ENCODE results near the gene ACTR3. TPM values are rescaled to one million over a fixed set of nuclear protein-coding genes. Genes with fewer than 3 reads are reported as not detected.
A peak's percentile ranks its signal among the peaks of the same experiment; 100 is the strongest.

The ACTR3 gene
- total RNA-seq, 1 experiment from 2014 or later = 340 TPM

DNA sequence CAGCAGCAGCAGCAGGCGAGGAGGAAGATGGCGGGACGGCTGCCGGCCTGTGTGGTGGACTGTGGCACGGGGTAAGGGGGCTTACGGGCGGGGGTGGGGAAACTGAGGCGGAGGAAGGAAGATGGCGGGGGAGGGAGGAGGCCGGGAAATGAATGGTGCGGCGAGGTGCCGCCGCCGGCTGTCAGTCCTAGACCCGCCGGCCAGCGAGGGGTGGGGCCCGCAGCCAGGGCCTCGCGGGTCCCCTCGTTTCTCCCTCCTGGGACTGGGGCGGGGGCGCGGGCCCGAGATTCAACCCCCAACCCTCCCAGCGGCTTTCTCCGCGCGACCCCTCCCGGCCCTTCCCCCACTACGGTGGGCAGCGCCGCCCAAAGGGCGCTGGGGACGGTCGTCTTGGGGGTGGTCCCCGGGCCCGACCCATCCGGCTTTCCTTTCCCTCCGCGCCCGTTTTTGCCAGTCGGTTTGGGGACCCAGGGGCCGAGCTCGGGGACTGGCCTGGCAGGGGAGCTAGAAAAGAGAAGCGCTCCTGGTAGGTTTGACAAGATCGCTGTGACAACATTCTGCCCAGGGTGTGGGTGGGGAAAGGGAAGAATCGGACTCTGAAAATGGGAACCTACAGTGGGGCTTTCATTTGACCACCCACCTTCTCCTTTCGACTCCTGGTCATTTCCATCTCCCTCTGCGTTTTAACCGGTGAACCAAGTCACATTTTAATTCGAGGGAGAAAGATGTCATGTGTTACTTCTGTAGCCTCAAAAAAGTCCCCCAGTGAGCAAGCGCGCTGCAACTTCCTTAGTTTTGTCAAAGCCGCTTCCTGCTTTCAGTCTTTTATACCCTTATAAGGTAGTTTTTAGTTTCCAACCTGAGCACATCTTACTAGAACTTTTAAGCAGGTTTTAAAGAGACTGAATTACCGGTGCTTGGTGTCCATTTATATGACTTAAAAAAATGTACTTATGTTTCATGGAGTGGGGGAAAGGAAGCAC, 655 bp downstream of the ACTR3 start:
- Mint-ChIP-seq H3K27me3 (ENCODE audit: insufficient read depth, unreplicated experiment) (no peaks in the 10 kb centered on the region), H3K9me3 (ENCODE audit: unreplicated experiment) (no peaks in the 10 kb centered on the region), H3K4me3 (ENCODE audit: unreplicated experiment) (peak overlapping the region; percentile 80), H3K27ac (ENCODE audit: unreplicated experiment) (peak overlapping the region; percentile 53), H3K4me1 (ENCODE audit: low read depth, unreplicated experiment) (peaks cover 54% of the 10 kb centered on the region), H3K36me3 (ENCODE audit: insufficient read depth, unreplicated experiment) (peaks cover 45% of the 10 kb centered on the region)
- TF ChIP-seq, protein P1, sequence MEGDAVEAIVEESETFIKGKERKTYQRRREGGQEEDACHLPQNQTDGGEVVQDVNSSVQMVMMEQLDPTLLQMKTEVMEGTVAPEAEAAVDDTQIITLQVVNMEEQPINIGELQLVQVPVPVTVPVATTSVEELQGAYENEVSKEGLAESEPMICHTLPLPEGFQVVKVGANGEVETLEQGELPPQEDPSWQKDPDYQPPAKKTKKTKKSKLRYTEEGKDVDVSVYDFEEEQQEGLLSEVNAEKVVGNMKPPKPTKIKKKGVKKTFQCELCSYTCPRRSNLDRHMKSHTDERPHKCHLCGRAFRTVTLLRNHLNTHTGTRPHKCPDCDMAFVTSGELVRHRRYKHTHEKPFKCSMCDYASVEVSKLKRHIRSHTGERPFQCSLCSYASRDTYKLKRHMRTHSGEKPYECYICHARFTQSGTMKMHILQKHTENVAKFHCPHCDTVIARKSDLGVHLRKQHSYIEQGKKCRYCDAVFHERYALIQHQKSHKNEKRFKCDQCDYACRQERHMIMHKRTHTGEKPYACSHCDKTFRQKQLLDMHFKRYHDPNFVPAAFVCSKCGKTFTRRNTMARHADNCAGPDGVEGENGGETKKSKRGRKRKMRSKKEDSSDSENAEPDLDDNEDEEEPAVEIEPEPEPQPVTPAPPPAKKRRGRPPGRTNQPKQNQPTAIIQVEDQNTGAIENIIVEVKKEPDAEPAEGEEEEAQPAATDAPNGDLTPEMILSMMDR (IDR thresholded peaks at IDR 0.05; ENCODE audit: insufficient read depth in 1 of 2, low read depth in 1 of 2, low read length in 1 of 2, severe bottlenecking in 1 of 2, unreplicated experiment in 1 of 2) = peak in 1 of 2 experiments; percentile 27
- Histone ChIP-seq H3K4me3 (ENCODE audit: low read depth, low read length) (peak overlapping the region; percentile 98), H3K27me3 (replicated peaks; ENCODE audit: control insufficient read depth, insufficient read depth, low read length) (no peaks in the 10 kb centered on the region), H3K36me3 (ENCODE audit: control insufficient read depth, insufficient read depth, low read length) (0 out of 2 replicates have a peak, but pooled peaks cover 2% of the 10 kb centered on the region), H3K4me1 (peaks cover 52% of the 10 kb centered on the region), H3K9me3 (no peaks in the 10 kb centered on the region)
- peak; percentile 53 to 59 for DNase-seq
- intact Hi-C loops (cut with micrococcal nuclease; ENCODE audit: unreplicated experiment) = loop anchor here (1.0 to 2.0 kb wide), 2 partner anchors 72 to 94 kb away; no protein-coding TSS in a partner anchor
- POLR2A ChIA-PET = interaction anchor here (0.6 to 1.0 kb wide), 2 partner anchors 64 to 134 kb away, joined by 3 to 13 read pairs; partner anchors contain the start of gene SLC35F5
- TSS peak; percentile 33 for BruUV-seq (replicated peaks)
- CTCF ChIA-PET = interaction anchor here (0.8 kb wide), 1 partner anchor 88 kb away, joined by 3 read pairs; no protein-coding TSS in a partner anchor

DNA sequence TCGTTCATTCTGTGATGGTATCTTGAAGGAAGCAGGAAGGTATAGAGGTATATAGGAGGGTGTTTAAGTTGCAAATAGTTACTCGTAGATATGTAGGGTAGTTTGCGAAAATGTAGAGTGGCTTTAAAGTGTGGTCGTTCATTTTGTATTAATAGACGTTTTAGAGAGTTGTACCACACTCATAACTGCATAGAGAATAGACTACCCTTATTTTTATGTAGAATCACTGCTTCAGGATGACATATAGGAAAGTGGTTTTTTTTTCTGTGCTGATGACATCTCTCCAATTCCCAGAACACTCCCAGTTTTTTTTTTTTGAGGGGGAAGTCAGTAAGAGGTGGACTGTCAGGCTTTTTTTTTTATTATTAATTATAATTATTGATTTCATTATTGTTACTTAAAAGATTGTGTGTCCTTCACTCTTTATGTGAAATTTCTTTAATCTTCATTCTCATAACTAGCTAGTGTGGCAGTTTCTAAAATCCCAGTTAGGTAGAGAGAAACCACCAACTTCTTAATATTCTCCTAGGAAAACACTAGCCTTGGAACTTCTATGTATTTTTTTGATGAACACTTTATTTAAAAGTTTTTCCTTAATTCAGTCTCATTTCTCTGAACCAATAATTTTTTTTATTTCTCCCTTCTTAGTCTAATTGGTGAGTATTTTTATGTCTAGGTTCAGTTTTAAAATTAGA, 1.5 kb downstream of the ACTR3 start:
- Histone ChIP-seq H3K4me1 (peaks cover 54% of the 10 kb centered on the region), H3K27me3 (replicated peaks; ENCODE audit: control insufficient read depth, insufficient read depth, low read length) (no peaks in the 10 kb centered on the region), H3K4me3 (ENCODE audit: low read depth, low read length) (peak overlapping the region; percentile 98), H3K9me3 (no peaks in the 10 kb centered on the region), H3K36me3 (ENCODE audit: control insufficient read depth, insufficient read depth, low read length) (0 out of 2 replicates have a peak, but pooled peaks cover 2% of the 10 kb centered on the region)
- Mint-ChIP-seq H3K27me3 (ENCODE audit: insufficient read depth, unreplicated experiment) (no peaks in the 10 kb centered on the region), H3K27ac (ENCODE audit: unreplicated experiment) (peak overlapping the region; percentile 53), H3K9me3 (ENCODE audit: unreplicated experiment) (no peaks in the 10 kb centered on the region), H3K4me1 (ENCODE audit: low read depth, unreplicated experiment) (peaks cover 58% of the 10 kb centered on the region), H3K36me3 (ENCODE audit: insufficient read depth, unreplicated experiment) (peaks cover 49% of the 10 kb centered on the region), H3K4me3 (ENCODE audit: unreplicated experiment) (peak overlapping the region; percentile 80)
- no TSS peak for BruUV-seq (replicated peaks)
- no peak for DNase-seq
- ChIA-PET POLR2A (interaction anchor here (0.7 kb wide), 1 partner anchor 136 kb away, joined by 8 read pairs; no protein-coding TSS in a partner anchor), CTCF (no interaction called here)
- TF ChIP-seq, protein P1 (IDR thresholded peaks at IDR 0.05; ENCODE audit: insufficient read depth in 1 of 2, low read depth in 1 of 2, low read length in 1 of 2, severe bottlenecking in 1 of 2, unreplicated experiment in 1 of 2) = no peak
- intact Hi-C loops (cut with micrococcal nuclease; ENCODE audit: unreplicated experiment) = loop anchor here (2.0 kb wide), 1 partner anchor 73 kb away; no protein-coding TSS in a partner anchor

Measured in Caco-2 (cell line).